CD4-positive, alpha-beta T cell treated with Interleukin-2 at 100 ng/mL for 4 hours (primary cell): ENCODE data around the gene PEPD.

Experiments used
- DNase-seq: peaks from one replicate; pipeline ENCODE4 v3.0.0-alpha.2; 2020; ENCODE audit warnings: low spot score

The PEPD gene

GRCh38 chr19:33437821-33438671 is 83.5 kb downstream of the PEPD start:
- no peak for DNase-seq

- no peak for DNase-seq
These were observed 84.2 kb downstream of the PEPD start for GRCh38 chr19:33437393-33437820.

GRCh38 chr19:33436360-33437345 is 84.9 kb downstream of the PEPD start:
- DNase-seq, result no peak

- DNase-seq, result no peak
These were observed 85.8 kb downstream of the PEPD start for GRCh38 chr19:33435706-33436359.

- DNase-seq, result no peak
These were observed 86.5 kb downstream of the PEPD start for GRCh38 chr19:33434886-33435705.

- no peak for DNase-seq
These were observed 87.3 kb downstream of the PEPD start for GRCh38 chr19:33434069-33434885.

GRCh38 chr19:33432446-33433170 is 89.0 kb downstream of the PEPD start:
- no peak for DNase-seq

GRCh38 chr19:33432015-33432414 is 89.6 kb downstream of the PEPD start:
- no peak for DNase-seq

GRCh38 chr19:33430674-33431277 is 90.8 kb downstream of the PEPD start:
- DNase-seq, result peak; percentile 61

GRCh38 chr19:33429891-33430673 is 91.5 kb downstream of the PEPD start:
- peak; percentile 17 for DNase-seq

- no peak for DNase-seq
These were observed 92.9 kb downstream of the PEPD start for GRCh38 chr19:33428627-33429125.

GRCh38 chr19:33427801-33428626 is 93.6 kb downstream of the PEPD start:
- DNase-seq, result no peak

- no peak for DNase-seq
These were observed 94.8 kb downstream of the PEPD start for GRCh38 chr19:33426621-33427361.

- DNase-seq, result no peak
These were observed 97.4 kb downstream of the PEPD start for GRCh38 chr19:33424181-33424580.

GRCh38 chr19:33422369-33423180 is 99.0 kb downstream of the PEPD start:
- no peak for DNase-seq

GRCh38 chr19:33421368-33421767 is 100.2 kb downstream of the PEPD start:
- no peak for DNase-seq
